H1 (cell line): Measurements from ENCODE around the gene ENTREP3. TPM values are rescaled to one million over a fixed set of nuclear protein-coding genes. Genes with fewer than 3 reads are reported as not detected.

ENCODE experiments used
- BRCA1 ChIP-seq: IDR thresholded peaks from 2 replicates; pipeline ENCODE4 v1.6.1; 2012; ENCODE audit warnings: low read depth, low read length, improper control_type of control experiment
- HDAC2 ChIP-seq, 2 experiments: fragments of 300-600 bp in 1 of 2; sonication (generic) in 1 of 2; IDR thresholded peaks; 2 replicates each; pipeline ENCODE4 v1.6.1; 2011 to 2012; ENCODE audit warnings: low read depth in 2 of 2, low read length in 2 of 2, mild to moderate bottlenecking in 2 of 2, moderate library complexity in 2 of 2, borderline replicate concordance in 1 of 2, inconsistent platforms in 1 of 2
- KDM5A ChIP-seq: fragments of 200-600 bp; IDR thresholded peaks from 2 replicates; pipeline ENCODE4 v1.7.1; 2012; ENCODE audit warnings: mild to moderate bottlenecking, low read length, inconsistent platforms, mixed read lengths
- SP1 ChIP-seq: IDR thresholded peaks from 2 replicates; pipeline ENCODE4 v1.6.1; 2011; ENCODE audit warnings: low read depth, low read length
- SRF ChIP-seq: IDR thresholded peaks from 2 replicates; pipeline ENCODE4 v1.6.1; 2011; ENCODE audit warnings: mild to moderate bottlenecking, low read depth, low read length, moderate library complexity
- TBP ChIP-seq: IDR thresholded peaks from 2 replicates; pipeline ENCODE4 v1.6.1; 2011; ENCODE audit warnings: low read depth, low read length, improper control_type of control experiment
- YY1 ChIP-seq: IDR thresholded peaks from 2 replicates; pipeline ENCODE4 v1.6.1; 2011; ENCODE audit warnings: low read depth, mild to moderate bottlenecking, low read length
- polyA plus RNA-seq, 7 experiments: library from polyadenylated mRNA; depleted of rRNA in 3 of 7; stranded (reverse) in 5 of 7; unstranded in 2 of 7; fragments of >200 nt in 5 of 7; fragments of 200-250 nt in 2 of 7; gene quantifications; 1 replicate in 5 of 7; 2 replicates in 1 of 7; 4 replicates in 1 of 7; pipeline versions ENCODE4 v1.2.1 to v1.2.3, GENCODE V29; 2011 to 2013; ENCODE audit warnings: missing spikeins in 2 of 7, mixed read lengths in 2 of 7
- total RNA-seq: library from RNA; stranded (reverse); fragmentation: NEBNext Ultra II Directional; extraction: Animal tissue kit (Norgen Biotek cat#: 25700); gene quantifications from 2 replicates; pipeline ENCODE4 v1.2.1, GENCODE V29; 2021
- TF ChIP-seq, protein P1 (sequence below): IDR thresholded peaks from 2 replicates; pipeline ENCODE4 v1.6.1; 2012; ENCODE audit warnings: low read length, inconsistent platforms

Gene ENTREP3
- total and polyA plus RNA-seq, 2 of the 8 experiments (the other 6 are each of a cell fraction or from before 2014, with no cell fraction given) = 22.8 to 52.2 TPM

DNA sequence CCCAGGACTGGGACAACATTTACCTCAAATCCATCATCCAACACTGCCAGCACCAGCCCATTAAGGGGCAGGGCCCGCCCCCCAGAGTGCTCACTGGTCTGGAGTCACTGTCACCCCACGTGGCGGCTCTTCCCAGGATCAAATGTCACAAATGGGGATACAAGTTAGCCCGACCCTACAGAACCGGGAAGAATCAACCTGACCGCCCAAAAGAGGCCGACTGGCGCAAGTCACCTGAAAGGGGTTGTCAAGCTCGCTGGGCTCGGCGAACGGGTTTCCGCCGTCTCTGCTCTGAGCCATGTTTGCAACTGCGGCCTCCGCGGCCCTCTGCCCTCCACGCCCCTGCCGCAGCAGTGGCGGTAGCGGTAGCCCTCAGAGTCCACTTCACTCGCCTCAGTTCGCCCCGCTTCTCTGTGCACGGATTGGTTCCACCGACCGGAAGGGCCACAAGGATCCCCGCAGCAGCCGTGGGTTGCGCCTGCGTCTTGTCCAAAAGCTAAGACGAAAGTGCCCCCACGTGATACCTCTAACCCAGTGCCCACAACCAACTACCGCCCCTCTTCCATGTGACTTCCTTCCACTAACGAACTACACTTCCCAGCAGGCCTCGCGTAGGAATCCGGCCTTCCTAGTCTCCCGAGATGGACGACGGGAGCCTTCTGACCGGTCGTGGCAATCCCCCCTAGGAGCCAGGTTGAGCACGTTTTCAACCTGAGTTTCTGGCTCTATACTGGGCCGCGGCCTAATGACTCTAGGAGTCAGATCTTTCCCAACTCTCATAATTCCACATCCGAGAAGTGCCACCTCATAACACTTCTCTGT, 6.8 kb upstream of the ENTREP3 start, which contains the start of gene SCAMP3 (continued):
- TF ChIP-seq, protein P1, sequence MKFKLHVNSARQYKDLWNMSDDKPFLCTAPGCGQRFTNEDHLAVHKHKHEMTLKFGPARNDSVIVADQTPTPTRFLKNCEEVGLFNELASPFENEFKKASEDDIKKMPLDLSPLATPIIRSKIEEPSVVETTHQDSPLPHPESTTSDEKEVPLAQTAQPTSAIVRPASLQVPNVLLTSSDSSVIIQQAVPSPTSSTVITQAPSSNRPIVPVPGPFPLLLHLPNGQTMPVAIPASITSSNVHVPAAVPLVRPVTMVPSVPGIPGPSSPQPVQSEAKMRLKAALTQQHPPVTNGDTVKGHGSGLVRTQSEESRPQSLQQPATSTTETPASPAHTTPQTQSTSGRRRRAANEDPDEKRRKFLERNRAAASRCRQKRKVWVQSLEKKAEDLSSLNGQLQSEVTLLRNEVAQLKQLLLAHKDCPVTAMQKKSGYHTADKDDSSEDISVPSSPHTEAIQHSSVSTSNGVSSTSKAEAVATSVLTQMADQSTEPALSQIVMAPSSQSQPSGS = peak; percentile 70; the same call in 1 of the 2 replicates
- TF ChIP-seq HDAC2 (IDR thresholded peaks at IDR 0.05; ENCODE audit: borderline replicate concordance in 1 of 2, low read depth in 2 of 2, low read length in 2 of 2) = peak in 1 of 2 experiments; percentile 95; a peak in 2 of 4 replicates
- TF ChIP-seq KDM5A = 0 out of 2 replicates have a peak, but pooled peaks have one; percentile 3
- no peak for TF ChIP-seq SP1
- no peak for TF ChIP-seq SRF
- peak; percentile 76 for TF ChIP-seq TBP
- peak; percentile 73 for TF ChIP-seq BRCA1
- 0 out of 2 replicates have a peak, but pooled peaks have one; percentile 44 for TF ChIP-seq YY1
